Pons (tissue), 1 donor: ENCODE measurements around the gene C3AR1.
"Not testable (repeated sequence)": the region's sequence is repeated elsewhere in the genome, so short reads cannot be mapped to it uniquely, and the experiment has no call there.

ENCODE experiments used
- DNase-seq: peaks from one replicate; pipeline ENCODE4 v3.0.0-alpha.2; 2016; ENCODE audit warnings: low spot score

Gene C3AR1

DNA sequence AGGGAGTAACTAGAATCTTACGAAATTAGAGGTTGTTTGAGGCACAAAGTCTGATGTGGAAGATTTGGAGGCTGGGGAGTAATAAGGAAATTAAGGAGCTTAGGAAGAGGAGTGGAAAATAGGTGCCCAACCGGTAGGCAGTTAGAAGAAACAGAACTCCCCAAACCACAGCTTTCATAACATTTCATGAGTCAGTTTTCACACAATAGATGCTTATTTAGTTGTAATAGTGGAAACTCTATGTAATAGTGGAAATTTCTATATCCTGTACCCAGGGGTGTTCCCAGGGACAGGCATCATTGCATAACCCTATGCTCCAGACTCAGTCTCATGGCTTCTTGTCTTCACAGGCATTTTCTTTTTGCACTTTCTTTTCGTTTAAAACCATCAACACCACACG is 8.3 kb downstream of the C3AR1 start:
- no peak for DNase-seq

DNA sequence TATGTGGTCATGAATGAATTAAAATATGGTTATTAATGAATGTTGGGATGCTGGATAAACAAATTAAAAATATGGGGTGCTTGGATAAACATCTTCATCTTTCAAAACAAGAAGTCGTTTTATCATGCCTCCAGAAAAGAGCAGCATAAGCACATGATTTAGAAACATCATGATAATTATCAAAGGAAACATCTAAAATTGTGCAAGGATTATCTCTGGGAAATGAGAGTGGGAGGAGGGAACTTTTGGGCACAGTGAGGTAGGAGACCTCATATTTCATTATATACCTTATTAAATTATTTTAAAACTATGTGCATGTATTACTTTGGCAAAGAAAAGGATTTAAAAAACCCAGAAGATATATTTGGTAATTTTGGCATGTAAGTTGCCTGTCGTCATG is 8.9 kb downstream of the C3AR1 start:
- no peak for DNase-seq

DNA sequence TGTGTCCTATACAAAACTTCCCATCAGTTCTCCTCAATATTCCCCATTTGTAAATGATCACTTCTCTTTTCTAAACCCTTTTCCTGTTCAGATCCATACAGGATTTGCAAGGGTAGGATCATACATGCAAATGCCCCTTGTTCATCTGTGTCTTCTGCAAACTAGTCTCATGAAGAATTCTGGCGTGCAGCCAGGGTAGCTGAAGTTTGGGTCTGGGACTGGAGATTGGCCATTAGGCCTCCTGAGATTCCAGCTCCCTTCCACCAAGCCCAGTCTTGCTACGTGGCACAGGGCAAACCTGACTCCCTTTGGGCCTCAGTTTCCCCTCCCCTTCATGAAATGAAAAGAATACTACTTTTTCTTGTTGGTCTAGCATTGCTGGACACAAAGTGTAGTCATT is 11.3 kb downstream of the C3AR1 start:
- no peak for DNase-seq

DNA sequence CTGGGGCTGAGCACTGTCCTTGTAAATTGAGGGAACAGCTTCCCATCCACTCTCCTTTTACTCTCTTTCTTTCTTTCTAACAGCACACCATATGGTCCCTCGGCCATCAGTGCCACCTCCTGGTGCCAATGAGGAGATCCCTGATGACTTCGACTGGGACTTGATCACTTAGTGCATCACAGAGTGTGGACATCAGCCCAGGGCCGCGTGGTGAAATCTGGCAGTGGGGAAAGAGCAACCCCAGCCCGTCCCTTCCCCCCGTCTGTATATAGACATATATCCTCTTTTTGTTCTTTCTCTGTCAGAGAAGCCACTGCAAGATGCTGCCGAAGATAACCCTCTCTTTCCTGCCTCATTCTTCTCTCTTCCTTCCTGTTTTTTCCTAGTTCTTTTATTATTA is 13.5 kb downstream of the C3AR1 start:
- peak; percentile 58 for DNase-seq

DNA sequence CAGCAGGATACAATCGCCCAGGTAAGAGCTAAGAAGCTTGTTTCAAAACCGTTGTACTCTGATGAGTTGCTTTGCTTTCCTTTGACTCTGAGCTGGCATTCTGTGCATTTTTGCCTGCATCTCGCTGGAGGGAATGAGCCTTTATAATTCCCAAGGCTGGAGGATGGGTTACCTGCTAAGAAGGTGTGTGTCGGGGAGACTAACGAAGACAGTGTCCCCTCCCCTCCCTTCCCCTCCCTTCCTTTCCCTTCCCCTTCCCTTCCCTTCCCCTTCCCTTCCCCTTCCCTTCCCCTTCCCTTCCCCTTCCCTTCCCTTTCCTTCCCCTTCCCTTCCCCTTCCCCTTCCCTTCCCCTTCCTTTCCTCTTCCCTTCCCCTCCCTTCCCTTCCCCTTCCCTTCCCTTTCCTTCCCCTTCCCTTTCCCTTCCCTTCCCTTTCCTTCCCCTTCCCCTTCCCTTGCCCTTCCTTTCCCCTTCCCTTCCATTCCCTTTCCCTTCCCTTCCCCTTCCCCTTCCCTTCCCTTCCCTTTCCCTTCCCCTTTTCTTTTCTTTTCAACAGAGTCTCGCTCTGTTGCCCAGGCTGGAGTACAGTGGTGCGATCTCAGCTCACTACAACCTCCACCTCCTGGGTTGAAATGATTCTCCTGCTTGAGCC is 15.4 kb downstream of the C3AR1 start:
- DNase-seq, result no peak

DNA sequence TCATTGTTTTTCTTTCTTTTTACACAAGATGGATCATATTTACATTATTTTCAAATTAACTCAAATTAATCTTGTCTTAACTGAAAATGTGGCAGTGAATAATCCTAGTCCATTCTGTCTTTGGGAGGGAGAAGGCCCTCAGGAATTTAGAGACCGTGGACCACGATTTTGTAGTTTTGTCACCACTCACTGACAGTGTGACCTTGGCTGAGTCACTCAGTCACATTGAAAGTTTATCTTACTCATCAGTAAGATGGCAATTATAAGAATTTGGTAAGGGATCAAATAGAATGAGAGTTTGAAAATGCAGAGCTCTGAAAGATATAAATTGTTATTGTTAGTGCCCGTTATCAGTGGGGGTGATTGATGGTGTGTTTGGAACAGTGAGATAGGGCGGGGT is 17.3 kb downstream of the C3AR1 start:
- DNase-seq, result no peak

DNA sequence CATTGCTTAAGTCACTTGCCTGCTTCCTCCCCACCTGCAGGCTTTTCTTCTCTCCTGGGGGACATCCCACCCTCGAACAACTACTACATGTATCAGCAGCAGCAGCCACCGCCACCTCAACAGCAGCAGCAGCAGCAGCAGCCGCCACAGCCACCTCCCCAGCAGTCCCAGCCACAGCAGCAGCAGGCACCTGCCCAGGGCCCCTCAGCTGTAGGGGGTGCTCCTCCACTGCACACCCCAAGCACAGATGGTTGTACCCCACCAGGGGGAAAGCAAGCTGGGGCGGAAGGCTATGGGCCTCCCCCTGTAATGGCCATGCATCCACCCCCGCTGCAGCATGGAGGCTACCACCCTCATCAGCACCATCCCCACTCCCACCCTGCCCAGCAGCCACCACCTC is 18.3 kb downstream of the C3AR1 start:
- DNase-seq, result no peak

DNA sequence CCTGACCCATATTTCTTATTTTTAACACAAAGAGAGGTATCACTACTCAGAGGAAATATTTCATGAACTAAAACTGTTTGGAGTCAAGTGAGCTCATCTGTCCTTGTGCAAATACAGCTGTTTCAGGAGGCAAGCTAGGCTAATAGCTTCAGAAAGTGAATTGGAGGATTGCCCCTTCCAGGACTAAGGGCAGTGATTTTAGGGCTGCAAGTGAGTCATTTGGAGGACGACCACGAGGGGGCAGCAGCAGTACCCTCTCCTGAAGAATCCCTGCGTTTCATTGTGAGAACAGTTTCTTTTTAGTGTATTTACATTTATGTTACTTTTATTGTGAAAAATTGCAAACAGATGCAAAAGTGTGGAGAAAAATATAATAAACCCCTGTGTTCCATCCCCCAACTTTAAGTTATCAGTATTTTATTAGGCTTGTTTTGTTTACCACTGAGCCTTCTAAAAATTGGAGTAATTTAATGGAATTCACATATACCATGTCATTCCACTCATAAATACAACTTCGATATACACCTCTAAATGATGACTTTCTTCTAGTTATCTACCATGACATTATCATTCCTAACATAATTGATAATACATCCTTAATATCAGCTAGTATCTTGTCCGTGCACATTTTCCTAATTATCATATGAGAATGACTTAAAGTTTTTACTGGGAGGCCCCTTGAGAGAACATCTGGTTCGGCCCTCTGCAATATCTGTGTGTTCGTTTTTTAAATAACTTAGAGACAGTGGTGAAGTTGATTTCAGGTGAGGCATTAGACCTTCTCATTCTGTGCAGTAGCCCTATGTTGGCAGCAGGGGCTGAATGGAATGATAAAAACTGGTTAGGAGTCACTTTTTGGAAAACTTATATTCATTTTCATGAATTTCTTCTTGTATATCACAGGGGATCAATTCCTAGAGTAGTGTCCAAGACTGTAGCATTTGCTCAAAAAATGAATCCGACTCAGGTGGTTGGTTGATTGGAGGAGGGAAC is 19.9 kb downstream of the C3AR1 start:
- DNase-seq, result peak; percentile 74

DNA sequence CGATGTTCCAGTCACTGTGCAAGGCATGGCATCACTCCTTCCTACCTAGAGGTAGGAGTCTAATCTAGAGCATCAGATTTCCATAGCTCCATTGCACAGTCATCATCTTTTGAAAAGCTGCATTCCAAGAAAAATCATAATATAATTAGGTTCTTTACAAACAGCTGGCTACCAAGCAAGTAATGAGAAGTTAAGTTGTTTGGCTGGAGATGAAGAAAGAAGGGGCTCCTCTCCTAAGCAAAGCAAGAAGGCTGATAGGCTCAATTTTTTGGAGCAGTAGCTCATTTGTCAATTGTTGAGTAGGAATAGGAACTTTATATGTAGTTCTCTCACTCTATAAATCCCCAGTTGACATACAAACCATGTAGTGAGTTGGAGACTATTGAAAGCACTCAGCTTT is 25.4 kb downstream of the C3AR1 start:
- DNase-seq, result no peak

DNA sequence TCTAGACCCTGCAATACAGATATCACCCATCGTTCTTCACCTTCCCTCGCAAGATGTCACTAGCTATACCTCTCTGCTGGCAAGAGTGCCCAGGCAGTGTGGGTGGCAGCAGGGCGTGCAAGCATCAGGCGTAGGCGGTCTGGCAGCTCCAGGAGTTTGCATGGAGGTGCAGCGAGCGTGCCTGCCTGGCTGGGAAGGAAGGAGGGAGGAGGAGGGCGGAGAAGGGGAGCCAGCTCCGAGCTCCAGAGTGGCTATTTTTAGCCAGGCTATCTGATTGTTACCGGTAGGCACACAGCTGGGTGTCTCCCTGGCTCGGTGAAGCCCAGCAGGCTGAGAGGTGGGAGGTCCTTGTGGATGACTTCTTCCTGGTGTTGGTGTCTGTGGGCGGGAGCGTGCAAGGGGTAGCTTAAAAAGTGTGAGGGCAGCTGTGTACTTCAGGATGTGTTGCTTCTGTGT is 27.5 kb downstream of the C3AR1 start:
- DNase-seq, result no peak

DNA sequence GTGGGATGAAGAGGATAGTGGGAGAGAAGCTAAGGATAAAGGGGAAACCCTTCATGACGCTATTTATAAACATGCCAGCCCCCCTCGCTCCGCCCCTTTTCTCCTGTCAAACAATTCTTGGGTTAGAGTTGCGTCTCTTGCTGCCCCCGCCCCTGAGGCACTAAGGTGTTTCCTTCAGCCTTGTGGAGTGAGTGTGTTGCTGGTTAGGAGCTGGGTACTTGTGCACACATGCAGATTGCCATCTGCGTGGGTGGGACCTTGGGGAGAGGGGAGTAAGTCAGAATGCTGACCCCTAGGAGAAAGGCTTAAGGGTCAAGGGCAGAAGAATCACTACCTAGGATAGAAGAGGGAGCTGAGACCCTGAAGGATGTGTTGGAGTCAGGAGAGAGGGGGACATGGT is 28.2 kb downstream of the C3AR1 start:
- no peak for DNase-seq

DNA sequence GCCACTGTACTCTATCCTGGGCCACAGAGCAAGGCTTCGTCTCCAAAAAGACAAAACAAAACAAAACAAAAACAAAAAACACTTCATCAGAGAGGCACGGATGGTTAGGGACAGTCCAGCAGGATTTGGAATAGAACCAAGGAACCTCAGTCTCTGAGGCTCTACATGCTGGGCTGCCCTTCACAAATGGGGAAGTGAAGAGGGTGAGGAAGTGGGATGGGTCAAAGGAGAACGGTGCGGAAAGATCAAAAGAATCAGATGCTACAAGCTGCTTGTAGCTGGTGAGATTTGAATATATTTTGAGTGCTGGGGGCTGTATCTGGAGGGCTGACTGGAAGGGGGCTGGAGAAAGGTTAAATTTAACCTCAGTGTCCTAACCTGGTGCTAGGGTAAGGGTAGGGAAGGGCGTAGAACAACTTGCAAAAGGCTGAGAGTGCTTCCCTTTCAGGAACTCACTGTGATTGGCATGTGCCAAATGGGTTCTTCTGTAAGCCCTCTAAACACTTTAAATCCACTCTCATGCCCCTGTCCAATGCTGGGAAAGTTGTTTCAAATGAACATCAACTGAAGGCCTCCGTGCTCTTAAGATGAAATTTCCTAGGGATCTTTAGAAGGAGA is 29.0 kb downstream of the C3AR1 start:
- DNase-seq, result no peak

DNA sequence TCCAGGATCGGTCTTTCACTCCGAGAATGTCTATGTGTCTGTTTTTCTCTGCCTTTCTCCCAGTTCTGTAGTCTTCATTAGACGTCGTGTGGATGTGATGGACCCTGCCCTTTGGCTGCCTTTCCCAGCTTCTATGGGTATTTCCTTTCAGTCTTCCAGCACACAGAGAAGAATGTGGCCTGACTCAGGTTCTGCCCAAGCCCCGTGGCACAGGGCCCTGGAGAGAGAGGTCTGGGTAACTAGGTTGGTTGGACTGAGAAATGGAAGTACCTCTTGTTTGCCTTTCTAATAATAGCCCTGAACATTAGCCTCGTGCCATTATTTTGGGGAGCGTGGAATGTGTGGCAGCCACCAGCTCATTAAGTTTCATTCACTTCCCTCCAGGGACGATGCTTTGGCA is 29.8 kb downstream of the C3AR1 start:
- no peak for DNase-seq

DNA sequence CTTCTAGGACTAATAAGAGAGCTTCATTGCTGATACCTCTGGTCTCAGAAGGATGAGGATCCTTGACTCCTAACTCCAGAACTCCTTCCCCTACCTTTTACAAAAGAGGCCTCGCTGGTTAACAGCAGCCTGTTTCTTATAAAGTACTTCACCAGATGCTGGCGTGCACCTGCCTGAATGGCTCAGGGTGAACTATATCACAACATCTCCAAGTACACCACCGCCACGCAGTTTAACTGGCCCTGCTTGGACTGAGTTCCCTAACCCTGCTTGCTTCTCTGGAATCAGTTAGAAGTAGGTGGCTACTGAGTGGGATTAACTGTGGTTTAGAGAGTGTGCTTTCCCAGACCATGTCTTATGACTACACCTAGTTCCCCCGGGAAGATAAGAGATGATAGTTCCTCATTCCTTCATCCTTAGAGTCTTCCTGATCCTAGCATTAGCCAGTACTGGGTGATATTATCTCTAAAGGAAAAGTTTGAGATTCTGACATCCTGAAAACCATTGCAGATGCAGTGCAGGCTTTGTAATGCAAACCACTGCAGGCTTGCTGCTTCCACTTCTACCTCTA is 30.6 kb downstream of the C3AR1 start:
- no peak for DNase-seq

DNA sequence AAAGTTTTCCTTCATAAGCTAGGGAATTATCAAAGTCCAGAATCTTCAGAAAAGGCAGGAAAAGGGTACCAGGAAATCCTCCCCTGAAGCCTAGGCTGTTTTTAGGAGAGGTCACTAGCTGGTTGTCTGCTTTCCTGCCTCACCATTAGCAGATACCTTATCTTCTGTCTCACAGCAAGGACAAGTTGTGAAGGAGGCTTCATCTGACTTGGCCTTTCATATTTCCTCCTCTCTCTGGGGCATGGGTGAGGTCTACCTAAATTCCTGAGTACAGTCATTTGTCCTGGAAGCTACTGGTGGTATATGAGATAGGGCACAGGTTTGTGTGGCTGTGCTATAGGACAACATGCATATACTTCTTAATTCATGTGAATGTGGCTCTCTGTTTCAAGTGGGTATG is 31.4 kb downstream of the C3AR1 start:
- DNase-seq, result no peak

DNA sequence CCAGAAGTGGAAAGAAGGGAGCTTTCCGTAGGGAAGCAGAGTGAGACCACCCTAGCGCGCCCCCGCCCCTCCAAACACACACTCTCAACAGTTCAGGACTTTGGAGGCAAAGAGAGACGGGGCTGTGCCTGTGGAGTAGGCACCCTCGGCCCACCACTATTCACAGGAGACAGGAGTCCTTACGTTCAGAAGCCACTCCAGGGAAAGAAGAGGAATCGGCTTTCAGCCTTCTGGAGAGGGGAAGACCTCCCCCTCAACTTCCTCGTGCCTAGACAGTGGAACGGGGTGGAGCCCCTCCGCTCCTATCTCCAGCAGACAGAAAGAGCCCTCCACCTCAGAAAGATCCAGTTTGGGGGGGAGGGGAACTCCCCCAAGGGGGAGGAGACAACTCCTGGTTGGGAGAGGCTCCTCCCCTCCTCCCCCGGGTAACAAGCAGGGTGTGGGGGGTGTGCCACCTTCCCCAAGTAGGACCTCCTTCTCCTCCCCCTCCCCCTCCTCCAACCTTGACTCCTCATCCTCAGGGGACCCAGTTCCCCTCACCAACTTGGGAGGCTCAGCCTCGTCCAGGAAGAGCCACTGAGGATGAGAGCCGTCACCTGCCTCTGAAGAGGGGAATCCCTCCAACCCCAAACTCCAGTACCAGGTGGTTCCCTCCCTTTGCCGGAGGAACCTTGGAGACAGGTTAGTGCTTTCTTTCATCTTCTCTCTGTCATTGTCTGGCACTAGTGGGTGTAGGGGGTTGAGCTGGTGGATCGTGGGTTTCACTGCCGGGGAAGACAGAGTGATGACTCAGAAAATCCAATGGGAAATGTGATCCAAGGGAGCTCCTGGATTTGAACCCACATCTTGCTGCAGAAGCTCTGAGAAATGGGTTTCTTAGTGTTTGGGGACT is 32.8 kb downstream of the C3AR1 start:
- DNase-seq, result no peak

DNA sequence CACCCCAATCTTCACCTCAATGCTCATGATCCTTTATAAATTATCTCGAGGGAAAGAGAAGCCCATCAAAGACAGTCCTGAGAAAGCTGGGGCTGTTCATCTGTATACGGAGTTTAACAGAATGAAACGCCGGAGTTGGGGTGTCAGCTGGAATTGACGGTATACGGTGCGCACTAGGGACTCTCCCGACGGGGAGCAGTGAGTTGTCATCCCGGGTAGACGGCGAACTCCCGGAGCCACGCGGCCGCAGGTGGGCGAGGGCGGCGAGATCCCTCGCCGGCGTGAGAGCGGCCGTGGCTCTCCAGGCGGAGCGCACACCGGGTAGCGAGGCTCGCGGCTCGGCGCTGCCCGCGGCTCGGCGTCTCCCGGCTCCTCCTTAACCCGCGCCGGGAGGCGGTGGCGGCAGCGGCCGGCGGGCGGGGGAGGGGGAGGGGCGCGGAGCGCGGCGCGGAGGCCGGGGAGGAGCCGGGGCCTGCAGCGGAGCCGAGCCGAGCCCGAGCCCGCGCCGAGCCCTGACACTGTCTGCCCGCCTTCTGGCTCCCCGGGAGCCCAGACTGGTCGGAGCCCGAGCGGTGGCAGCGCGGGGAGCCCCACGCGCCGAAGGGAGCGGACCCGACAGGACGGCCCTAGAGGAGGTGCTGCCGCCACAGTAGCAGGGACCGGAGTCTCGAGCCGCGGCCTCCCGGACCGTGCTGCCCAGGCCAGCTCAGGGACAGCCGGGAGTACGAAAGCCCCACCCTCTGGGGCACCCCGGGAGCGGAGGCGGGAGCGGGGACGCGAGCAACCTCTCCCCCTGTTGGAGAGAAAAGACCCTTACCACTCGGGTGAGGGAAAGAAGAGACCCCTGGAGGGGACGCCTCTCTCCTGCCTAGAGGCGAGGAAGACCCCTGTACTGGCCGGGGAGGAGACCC is 33.7 kb downstream of the C3AR1 start, which contains the start of gene FOXJ2:
Gene FOXJ2 (plus strand): TSS at position 475 of the 911 bp plus-strand sequence. CDS start 7,117 bp downstream, outside the sequence.
- DNase-seq, result peak; percentile 54

DNA sequence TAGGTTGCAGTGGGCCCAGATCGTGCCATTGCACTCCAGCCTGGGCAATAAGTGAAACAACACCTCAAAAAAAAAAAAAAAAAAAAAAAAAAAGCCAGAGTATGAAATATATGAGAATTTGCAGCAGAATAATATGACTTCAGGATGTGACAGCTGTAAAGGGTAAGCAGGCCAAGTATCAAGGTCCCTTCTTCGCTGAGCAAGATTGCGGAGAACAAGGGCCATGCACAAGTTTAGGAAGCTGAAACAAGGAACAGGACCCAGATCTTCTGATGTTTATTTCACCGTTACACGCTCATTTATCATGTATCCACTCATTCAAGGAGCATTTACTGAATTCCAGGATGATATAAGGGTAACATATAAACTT is 34.3 kb downstream of the C3AR1 start:
- DNase-seq, result peak; percentile 46

DNA sequence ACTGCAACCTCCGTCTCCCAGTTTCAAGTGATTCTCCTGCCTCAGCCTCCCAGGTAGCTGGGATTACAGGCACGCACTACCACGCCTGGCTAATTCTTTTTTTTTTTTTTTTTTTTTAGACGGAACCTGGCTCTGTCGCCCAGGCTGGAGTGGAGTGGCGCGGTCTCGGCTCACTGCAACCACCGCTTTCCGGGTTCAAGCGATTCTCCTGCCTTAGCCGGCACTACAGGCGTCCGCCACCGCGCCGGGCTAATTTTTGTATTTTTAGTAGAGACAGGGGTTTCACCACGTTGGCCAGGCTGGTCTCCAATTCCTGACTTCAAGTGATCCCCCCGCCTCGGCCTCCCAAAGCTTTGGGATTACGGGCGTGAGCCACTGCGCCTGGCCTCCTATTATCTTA is 35.1 kb downstream of the C3AR1 start:
- not testable (repeated sequence) for DNase-seq

DNA sequence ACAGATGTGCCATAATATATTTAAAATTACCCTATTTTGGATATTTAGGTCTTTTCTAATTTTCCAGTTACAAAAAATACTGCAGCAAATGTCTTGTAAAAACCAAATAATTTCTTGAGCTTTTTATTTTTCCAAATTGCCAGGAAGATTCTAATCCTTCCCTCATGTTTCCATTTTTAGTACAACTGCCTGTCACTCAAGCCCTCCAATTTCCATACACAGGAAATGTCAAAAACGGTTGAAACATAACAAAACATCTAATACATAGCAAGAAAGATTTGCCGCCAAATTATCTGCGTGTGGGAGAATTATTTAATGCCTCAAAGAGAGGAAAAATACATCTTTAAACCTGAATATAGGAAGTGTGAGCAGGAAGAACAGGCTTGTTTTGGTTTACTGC is 36.0 kb downstream of the C3AR1 start:
- no peak for DNase-seq
